CD4-positive, alpha-beta T cell treated with Interleukin-6 for 4 hours (primary cell): ENCODE measurements around the gene NPHP4.
"Not testable (repeated sequence)": the region's sequence is repeated elsewhere in the genome, so short reads cannot be mapped to it uniquely, and the experiment has no call there.

ENCODE experiments used
- DNase-seq: peaks from one replicate; pipeline ENCODE4 v3.0.0-alpha.2; 2020; ENCODE audit warnings: mixed read lengths

The NPHP4 gene

DNA sequence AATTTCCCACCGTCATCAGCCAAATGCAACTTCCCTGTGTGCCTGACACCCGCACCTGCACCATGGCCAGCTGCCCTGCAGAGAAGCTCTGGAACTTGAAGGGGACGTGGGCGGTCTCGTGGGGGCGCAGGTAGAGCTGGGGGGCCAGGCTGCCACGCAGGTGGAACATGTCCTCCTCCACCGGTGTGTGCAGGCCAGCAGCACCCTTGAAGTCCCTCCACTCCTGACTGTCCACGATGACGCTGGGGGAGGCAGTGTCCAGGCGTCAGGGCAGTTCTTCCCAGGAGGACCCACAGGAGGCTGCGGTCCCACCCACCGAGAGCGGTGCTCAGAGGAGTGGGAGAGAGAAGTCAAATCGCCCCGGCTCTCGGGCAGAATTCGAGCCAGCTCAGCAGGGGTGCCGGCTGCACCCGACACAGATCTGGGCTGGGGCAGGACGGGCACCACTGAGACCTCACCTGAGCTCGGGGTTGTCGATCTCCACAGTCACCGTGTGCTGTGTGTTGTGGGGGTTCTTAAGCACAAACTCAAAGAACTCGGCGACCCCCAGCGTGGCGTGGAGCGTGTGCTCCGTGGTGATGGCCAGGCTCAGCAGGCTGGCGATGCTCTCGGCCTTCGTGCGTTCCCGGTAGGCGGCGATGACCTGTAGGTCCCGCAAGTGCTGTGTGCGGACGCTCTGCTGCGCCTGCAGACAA lies 117.7 kb downstream of the NPHP4 start:
- no peak for DNase-seq

GRCh38 chr1:5873556-5873955 lies 118.7 kb downstream of the NPHP4 start:
- no peak for DNase-seq

GRCh38 chr1:5872886-5873285 lies 119.3 kb downstream of the NPHP4 start:
- DNase-seq = no peak

DNA sequence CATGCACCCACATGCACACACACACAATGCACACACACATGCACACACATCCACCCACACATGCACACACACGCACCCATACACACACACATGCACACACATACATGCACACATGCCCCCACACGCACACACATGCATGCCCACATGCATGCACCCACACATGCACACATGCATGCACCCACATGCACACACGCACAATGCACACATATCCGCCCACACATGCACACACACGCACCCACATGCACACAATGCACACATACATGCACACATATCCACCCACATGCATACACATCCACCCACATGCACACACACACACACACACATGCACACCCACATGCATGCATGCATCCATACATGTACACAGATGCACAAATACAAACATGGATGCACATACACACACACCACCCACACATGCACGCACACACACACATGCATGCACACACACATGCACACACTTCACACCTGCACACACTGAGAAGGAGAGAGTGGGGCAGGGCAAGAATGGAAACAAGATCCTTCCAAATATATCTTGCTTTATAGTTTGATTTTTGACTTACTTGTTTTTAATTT lies 123.2 kb downstream of the NPHP4 start:
- DNase-seq = no peak

DNA sequence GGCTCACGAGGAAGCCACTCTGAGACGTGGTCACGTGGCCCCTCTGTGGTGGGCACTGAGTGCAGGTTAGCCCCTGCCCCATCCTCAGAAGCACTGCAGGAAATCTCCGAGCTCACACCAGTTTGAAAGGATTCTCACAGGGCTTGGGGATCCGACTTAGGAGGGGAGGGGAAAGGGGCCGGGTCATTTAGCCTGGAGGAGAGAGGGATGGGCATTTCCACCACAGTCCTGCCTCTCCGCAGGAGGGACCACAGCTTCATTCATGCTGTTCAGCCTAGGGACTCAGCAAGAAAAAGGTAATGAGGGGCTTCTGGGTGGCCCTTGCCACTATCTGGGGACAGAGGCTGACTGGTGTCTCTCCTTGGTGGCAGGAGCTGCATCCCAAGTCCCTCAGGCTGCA lies 126.5 kb downstream of the NPHP4 start:
- no peak for DNase-seq

- no peak for DNase-seq
Measured at GRCh38 chr1:5865056-5865455, 127.2 kb downstream of the NPHP4 start.

DNA sequence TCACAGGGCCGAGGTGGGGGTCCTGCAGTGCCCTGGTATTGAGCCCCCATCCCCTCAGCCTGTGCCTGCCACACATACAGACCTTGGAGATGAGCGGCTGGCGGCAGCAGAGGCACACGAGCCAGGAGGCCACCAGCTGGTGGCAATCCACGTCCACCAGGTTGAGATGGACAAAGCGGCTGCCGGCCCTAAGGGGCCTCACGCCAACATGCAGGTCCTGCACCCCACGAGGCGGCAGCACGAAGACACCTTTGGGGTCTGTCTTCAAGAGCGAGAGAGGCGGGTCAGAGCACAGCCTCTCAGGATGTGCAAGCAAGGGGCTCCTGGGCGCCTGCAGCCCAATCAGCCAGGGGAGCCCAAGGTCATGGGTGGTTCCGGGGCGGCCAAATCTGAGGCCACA lies 128.0 kb downstream of the NPHP4 start:
- DNase-seq = no peak

- DNase-seq = no peak
Measured at GRCh38 chr1:5863238-5863637, 129.0 kb downstream of the NPHP4 start.

- DNase-seq = no peak
Measured at GRCh38 chr1:5861871-5862825, 130.1 kb downstream of the NPHP4 start.

DNA sequence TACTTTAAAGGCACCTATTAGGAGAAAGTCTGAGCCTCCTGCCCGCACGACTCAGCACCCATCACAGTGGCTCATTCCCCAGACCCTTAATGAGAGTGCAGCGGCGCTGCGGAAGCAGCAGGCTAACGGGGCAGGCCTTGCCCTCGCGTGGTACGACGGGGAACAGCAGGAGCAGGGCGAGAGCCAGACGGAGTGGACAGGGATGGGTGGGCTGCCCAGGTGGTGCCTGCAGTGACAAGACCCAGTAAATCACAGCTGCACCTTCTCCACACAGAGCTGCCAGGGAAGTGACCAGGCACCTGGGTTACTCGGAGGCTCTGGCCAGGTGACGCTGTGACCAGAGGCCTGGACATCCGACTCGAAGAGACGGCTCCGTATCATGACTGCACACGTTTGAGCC lies 131.9 kb downstream of the NPHP4 start:
- no peak for DNase-seq

- no peak for DNase-seq
Measured at GRCh38 chr1:5859766-5860165, 132.5 kb downstream of the NPHP4 start.

DNA sequence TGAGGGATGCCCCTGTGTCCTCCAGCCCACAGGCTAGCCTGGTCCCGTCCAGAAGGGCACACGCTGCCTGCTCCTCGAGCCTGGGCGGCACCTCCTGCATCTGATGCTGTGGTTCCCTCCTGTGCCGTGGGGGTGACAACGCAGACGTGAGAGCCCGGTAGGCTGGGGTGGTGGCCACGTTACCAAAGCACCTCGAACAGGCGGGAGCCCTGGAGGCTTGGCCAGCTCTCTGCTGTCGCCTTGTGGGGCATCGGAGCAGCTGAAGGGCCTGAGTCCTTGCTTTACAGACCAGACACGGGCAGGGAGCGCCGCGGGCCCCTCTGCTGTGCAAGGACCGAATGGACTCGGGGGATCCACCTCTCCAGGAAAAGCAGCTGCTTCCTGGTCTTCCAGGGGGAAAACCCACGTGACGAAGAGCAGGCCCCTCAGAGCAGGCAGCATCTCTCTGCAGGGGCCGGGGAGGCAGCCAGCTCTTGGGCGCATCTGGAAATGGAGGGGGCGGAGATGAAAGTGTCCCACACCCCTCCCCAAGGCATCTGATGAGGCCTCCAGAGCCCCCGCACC lies 133.3 kb downstream of the NPHP4 start:
- DNase-seq = no peak

- DNase-seq = no peak
Measured at GRCh38 chr1:5858246-5858645, 134.0 kb downstream of the NPHP4 start.

- DNase-seq = no peak
Measured at GRCh38 chr1:5857508-5858090, 134.6 kb downstream of the NPHP4 start.

GRCh38 chr1:5857011-5857410 lies 135.2 kb downstream of the NPHP4 start:
- no peak for DNase-seq

DNA sequence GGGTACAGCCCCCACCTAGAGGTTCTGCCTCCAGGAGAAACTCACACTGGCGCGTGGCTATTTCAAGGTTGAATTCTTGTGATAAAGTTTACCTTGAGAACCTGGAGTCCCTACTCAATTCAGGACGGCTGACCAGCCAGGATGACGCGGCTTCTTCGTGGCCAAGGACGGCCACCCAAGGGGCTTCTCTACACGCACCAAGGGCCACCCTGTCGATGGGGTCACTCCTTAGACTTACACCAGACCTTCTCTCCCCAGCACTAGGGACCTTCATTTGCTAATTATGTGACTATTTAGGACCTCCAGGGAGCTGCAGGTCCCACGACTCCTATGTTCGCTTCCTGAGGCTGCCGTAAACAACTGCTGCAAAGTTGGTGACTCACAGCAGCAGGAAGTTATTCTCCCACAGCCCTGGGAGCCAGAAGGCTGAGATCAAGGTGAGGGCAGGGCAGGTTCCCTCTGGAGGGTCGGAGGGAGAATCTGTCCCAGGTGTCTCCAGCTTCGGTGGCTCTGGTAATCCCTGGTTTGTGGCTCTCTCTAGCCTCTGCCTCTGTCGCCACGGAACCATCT lies 135.9 kb downstream of the NPHP4 start:
- no peak for DNase-seq

DNA sequence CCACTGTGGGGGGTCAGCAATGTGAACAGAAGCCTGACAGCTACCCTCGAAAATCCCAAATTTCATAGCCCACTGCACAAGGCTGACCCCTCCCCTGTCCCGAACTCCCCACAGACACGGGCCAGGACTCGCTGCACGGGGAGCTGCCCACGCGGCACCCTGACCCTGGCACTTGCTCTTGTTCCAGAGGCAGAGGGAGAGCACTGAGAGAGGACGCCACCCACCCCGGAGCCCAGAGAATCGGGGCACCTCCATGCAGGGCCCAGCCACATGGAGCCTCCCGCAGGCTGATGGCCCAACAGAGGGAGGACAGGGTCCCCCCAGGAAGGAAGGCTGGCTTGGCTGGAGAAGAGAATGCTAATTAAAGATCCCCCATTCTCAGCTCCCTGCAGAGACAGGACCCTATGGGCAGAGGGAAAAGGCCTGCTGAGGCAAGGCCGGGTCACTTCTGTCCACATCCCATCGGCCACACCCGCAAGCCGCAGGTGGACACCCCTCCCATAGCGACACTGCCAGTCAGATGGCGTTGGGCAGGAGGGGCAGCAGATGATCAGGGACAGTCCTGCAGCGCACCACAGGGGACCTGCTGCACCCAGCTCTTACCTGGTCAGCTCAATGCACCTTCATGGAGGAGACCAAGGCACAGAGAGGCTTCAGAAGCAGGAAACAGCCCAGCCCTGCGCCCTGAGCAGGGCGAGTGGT lies 136.9 kb downstream of the NPHP4 start:
- no peak for DNase-seq

DNA sequence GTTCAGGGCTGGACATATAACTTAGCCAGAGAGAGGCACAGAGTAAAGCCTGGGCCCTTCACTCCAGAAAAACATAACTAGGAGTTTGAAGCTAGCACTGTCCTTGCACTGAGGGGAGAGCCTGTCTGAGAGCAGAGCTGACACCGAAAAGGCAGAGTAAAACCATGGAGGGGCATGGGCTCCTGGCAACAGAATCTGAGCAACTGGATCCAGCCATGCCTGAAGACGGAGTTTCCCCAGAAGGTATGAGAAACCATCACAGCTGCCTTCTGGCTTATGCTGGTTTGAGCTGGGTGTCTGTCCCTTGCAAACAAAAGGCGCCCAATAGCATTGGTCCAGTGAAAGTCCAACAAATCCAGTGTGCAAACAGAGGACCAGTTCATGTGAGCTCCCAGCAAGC lies 137.5 kb downstream of the NPHP4 start:
- no peak for DNase-seq

GRCh38 chr1:5853858-5854257 lies 138.4 kb downstream of the NPHP4 start:
- DNase-seq = not testable (repeated sequence)

- DNase-seq = no peak
Measured at GRCh38 chr1:5850503-5850902, 141.7 kb downstream of the NPHP4 start.

DNA sequence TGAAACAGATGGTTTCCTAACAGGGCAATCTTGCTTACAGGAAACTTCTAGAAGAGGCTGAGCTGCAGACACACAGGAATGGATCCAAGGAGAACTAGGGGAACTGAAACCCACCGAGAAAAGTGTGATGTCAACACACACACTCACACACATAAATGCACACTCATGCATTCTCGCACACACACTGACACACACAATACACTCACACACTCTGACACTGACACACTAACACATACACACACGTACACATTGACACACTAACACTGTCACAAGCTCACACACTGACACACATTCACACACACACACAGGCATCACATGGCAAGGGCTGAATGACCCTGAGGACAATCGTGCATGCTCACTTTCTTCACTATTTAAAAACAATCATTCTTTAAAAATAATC lies 142.7 kb downstream of the NPHP4 start:
- DNase-seq = no peak

DNA sequence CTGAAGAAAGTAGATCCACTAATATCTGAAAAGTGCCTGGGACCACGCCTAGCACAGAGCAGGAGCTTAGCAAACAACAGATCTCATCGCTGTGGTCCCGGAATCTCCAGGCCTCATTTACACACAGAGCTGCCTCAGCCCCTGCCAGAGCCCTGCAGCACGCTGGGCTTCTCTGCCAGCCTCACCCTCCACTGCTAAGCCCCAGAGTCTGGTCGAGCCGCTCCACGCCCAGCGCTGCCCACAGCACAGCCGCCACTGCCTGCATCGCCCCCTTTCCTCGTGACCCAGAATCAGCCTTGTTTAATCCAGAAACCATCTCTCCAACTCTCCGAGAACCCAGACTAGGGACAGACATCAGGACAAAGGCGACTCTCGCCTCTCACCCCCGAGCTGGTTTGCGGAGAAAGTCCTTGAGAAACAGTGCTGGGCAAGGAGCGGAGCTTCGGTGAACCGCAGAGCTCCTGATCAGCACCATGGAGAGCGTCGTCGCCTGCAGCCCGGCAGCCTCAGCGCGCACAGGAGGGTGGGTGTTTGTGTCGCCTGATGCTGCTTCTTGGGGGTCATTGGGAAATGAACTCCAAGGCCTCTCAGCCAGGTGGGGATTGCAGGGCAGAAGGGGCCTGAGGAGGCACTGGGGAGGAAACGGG lies 145.1 kb downstream of the NPHP4 start:
- DNase-seq = no peak
